Measurements from ENCODE around the gene DOCK6.

DOCK6 gene

GRCh38 chr19:11201791-11202190, 60.5 kb downstream of the DOCK6 start:
- no peak for FAIRE-seq
- DNase-seq (ENCODE audit: extremely low spot score, insufficient read length, low read depth): no peak

DNA sequence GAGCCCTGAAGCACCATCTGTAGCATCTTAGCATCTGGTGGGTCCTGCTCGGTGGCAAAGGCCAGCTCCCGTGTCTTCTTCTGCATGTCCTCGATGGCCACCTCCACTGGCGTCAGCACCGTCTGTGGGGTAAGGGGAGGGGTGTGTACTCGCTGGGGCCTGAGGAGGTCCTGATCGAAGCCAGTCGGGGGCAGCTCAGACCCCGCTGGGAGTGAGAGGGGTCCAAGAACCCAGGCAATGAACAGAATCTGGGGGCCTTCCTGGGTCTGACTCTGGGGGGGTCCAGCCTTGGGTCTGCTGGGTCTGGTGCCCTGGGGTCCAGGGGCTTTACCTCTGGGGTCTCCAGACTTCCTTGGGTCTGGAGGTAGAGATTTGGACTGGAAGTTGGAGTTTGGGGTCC, 61.4 kb downstream of the DOCK6 start:
- FAIRE-seq (no peak), DNase-seq (ENCODE audit: extremely low spot score, insufficient read length, low read depth) (no peak)

DNA sequence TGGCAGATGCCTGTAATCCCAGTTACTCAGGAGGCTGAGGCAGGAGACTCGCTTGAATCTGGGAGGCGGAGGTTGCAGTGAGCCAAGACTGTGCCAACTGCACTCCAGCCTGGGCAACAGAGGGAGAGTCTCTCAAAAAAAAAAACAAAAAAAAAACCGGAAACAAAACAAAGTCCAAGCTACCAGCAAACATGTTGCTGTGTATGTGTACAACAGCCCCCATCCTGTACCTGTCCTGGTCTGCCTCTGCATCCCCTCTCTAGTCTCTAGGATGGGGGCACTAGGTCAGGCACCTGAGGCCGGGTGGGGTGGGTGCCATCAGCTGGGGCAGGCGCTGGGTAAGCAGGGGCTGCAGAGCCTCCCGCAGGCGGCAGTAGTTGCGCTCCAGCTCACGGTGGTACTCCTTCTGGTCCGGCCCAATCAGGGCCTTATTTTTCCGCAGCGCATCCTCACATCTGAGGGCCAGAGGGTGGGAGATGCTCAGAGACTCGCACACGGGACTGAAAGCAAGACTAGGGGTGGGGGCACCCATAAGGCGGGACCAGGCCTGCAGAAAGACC, 62.2 kb downstream of the DOCK6 start:
- DNase-seq (ENCODE audit: extremely low spot score, insufficient read length, low read depth): no peak
- FAIRE-seq: no peak

GRCh38 chr19:11199517-11199916, 62.8 kb downstream of the DOCK6 start:
- FAIRE-seq (no peak), DNase-seq (ENCODE audit: extremely low spot score, insufficient read length, low read depth) (no peak)

DNA sequence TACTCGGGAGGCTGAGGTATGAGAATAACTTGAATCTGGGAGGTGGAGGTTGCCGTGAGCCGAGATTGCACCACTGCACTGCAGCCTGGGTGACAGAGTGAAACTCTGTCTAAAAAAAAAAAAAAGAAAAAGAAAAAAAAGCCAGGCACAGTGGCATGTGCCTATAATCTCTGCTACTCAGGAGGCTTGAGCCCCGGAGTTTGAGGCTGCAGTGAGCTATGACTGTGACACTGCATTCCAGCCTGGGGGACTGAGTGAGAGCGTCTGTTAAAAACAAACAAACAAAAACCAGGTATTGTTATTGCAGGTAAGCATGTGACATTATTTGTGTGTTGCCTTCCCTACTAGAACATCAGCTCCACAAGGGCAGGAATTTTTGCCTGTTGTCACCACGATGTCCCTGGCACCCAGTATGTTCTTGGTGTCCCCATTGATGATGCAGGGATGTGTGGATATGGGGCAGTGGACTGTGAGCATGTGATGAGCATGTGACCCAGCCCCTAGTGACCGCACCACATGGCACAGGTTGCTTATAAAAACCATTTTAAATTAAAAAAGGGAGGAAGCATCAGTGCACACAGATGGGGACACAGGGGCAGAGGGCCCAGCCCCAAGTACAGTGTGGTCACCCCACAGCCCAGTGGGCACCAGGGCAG, 63.4 kb downstream of the DOCK6 start:
- DNase-seq (ENCODE audit: extremely low spot score, insufficient read length, low read depth): no peak
- no peak for FAIRE-seq

DNA sequence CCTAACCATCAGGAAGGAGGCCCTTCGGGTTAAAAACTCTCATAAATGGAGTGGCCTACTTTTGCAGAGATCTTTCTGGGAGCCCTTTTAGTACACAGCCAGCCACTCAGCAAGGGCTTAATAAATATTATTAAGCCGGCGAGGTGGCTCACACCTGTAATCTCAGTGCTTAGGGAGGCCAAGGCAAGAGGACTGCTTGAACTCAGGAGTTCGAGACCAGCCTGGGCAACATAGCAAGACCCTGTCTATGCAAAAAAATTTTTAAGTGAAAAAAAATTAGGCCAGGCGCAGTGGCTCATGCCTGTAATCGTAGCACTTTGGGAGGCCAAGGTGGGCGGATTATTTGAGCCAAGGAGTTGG, 64.2 kb downstream of the DOCK6 start:
- no peak for FAIRE-seq
- no peak for DNase-seq (ENCODE audit: extremely low spot score, insufficient read length, low read depth)

- FAIRE-seq: peak; percentile 79
- peak; percentile 95 for DNase-seq (ENCODE audit: extremely low spot score, insufficient read length, low read depth)
Measured at GRCh38 chr19:11197291-11198174, 64.8 kb downstream of the DOCK6 start, which contains the start of gene KANK2. Gene KANK2 (minus strand): TSS chr19:11197545. CDS start chr19:11194511, 3,034 bp downstream.

DNA sequence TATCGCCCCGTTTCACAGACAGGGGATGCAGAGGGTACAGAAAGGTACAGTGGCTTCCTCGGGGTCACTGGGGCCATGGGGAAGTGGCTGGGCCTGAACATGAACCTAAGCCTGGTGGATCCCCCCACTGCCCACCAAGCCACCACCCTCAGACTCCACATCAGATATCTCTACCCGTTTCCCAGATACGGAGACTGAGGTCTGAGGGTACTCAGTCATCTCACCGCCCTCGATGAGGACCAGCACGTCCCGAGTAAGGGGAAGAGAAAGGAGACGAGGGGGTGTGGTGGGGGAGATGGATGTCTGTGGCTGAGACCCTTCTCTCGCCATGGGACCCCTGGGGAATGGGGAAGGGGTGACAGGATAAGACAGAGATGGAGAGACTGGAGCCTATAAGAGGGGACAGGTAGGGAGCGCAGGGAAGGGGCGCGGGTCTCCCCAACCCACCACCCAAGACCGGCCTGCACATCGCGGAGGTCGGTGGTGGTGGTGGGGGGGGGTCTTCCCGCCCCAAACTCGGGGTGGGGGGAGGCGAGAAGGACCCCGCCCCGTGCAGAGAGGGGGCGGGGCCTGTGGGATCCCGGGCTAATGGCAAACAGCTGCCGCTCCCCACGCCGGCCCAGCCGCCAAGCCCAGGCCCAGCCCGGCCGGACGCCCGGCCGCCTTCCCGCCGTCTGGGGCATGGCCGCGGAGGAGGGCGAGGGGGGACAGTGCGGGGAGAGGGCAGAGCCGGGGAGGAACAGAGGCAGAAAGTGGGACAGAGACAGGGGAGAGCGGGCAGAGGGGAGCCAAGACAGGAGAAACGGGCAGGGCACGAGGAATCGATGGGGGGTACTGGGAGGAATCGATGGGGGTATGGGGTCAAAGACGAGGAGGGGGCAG, 65.7 kb downstream of the DOCK6 start:
- no peak for DNase-seq (ENCODE audit: extremely low spot score, insufficient read length, low read depth)
- no peak for FAIRE-seq

DNA sequence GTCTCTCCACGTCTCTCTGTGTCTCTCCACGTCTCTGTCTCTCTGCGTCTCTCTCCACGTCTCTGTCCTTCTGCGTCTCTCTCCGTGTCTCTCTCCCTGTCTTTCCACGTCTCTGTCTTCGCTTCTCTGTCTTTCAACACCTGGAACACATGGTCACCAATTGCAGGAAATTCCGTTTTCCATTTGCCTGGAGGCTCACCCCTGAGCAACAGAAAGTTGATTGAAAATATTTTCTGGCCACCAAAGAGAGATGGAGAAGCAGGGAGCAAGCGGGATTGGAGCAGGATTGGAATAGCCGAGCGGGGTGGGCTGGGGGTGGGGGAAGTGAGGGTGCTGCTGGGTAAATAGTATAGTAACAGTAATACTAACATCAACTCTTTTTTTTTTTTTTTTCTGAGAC, 66.6 kb downstream of the DOCK6 start:
- no peak for FAIRE-seq
- no peak for DNase-seq (ENCODE audit: extremely low spot score, insufficient read length, low read depth)

DNA sequence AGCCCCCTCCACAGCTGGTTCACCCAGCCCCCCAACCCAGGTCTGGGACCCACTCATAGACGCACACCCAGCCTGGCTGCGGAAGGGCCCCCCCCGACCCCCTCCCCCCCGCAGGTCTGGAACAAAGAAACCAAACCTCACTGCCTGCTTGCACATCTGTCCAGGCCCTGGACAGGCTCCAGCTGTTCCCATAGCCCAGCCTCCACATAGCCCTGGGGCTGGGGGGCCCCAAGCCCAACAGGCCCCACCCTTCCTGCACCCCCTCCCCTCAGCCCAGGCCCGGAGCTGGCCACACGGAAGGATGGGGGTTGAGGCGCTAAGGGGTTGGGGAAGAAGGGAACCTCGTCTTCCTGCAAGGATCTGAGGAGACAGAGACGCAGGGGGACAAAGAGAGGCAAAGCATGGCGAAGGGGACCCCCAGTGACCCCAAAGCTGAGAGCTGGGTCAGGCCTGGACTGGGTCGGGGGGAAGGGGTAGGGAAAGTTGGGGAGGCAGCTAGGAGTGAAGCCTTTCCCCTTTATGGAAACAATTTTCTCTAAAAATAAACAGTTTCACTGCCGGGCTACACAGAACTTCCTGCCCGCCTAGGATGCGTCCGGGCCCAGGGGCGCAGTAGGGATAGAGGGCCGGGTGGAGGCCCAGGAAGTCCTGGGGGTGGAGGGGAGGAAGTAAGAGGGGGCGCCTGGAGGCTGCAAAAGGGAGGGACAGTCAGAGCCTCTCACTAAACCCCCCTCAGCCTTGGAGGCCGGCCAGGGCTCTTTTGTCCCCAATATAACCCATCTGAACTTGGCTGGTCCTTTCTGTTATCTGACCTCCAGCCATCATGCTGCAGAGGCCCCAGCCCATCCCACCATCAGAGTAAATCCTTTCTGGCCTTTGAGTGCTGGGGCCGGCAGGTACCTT, 67.4 kb downstream of the DOCK6 start:
- peak; percentile 24 for FAIRE-seq
- DNase-seq (ENCODE audit: extremely low spot score, insufficient read length, low read depth): no peak

DNA sequence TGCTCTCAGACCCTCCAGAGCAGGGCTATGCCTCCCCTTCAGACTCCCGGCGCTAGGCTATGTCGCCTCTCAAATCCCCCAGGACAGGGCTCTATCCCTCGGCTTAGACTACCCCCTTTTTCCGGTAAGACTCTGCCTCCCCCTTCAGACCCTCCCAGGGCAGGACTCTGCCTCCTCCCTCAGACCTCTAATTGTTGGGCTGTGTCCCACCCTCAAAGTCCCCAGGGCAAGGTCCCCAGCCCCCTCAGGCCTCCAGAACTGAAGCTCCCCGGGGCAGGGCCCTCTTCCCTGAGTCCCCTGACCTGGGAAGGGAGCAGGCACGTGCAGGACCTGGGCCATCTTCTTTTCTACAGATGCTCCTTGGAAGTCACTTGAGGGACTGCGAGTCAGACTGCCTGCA, 68.2 kb downstream of the DOCK6 start:
- FAIRE-seq (no peak), DNase-seq (ENCODE audit: extremely low spot score, insufficient read length, low read depth) (no peak)

DNA sequence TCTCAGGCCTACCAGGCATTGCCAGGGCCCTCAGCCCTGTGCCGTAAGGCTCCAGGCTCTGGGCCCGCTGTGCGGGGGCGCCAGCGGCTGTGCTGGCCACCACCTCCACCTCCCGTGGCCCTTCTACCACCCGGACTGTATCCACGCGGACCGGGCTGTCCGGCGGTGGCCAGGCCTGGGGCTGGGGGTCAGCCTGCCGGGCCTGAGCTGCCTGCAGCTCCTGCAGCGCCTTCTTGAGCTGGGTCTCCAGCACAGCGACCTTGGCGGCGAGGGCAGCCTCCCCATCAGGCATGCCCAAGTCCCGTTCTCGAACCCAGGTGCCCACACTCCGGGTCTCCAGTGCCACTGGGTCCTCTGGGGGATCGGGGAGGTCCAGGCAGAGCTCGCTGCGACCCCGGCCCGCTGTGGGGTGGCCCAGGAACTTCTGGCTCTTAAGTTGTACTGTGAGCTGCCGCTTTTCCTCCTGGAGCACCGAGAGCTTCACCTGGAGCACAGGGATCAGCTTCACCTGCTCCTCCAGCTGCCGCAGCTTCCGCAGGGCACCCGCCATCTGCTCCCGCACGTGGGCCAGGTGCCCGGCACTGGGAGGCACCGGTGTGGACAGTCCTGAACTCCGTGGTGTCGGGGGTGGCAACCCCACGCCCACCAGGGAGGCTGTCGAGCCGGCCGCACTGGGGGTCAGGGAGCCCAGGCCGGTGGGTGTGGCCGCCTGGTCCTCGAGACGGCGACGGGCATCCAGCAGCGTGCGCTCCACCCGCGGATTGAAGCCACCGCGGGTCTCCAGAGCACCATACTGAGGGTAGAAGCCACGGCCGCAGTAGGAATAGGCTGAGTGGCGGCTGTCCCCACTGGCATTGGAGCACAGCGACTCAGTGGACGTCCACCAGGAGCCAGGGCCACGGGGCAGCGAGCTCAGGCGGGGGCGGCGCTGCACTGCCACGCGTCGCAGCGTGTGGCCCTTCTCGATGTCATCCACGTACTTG, 69.1 kb downstream of the DOCK6 start:
- DNase-seq (ENCODE audit: extremely low spot score, insufficient read length, low read depth) (no peak), FAIRE-seq (no peak)

DNA sequence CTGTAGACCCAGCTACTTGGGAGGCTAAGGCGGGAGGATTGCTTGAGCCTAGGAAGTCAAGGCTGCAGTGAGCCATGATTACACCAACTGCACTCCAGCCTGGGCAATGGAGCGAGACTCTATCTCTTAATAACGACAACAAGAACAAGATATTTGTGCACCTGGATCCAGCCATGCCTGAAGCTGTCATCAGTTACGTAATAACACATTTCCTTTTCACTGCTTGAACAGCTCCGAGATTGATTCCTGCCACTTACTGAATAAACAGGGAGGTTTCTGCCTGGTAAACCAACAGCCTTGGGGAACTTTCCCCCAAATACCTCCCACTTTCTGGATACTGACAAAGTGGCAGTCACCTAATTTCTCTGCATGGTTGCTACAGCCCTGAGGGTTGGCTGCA, 70.4 kb downstream of the DOCK6 start:
- peak; percentile 70 for FAIRE-seq
- DNase-seq (ENCODE audit: extremely low spot score, insufficient read length, low read depth): no peak

DNA sequence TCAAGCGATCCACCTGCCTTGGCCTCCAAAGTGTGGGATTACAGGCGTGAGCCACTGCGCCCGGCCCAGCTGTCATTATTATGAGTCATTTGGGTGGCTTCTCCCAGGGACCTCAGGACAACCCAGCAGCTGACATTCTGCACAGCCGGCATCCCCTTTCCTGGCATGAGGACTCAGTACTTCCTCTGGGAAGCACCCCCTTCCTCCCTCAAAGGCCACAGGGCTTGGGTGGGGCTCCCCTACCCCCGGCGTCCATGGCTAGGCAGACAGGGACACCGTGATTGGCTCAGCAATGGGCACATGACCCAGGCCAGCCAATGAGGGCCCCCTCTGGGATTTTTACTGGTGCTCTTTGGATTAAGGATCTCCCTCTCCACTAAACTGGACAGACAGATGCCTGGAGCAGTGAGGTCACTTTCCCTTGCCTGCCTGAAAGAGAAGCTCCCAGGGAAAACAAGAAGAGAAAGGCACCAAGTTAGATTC, 71.0 kb downstream of the DOCK6 start:
- DNase-seq (ENCODE audit: extremely low spot score, insufficient read length, low read depth) (no peak), FAIRE-seq (peak; percentile 12)

DNA sequence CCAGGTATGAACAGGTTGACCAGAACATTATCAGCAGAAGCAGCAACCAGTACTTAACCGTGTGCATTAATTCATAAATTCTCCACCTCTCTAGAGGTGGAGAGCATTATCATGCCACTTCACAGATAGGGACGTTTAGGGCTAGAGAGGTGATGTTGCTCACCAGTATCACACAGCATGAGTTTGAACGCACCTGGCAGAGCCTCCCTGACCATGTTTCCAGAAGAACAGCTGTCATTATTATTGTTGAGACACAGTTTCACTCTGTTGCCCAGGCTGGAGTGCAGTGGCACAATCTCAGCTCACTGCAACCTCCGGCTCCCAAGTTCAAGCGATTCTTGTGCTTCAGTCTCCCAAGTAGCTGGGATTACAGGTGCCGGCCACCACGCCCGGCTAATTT, 71.8 kb downstream of the DOCK6 start:
- FAIRE-seq (no peak), DNase-seq (ENCODE audit: extremely low spot score, insufficient read length, low read depth) (no peak)

DNA sequence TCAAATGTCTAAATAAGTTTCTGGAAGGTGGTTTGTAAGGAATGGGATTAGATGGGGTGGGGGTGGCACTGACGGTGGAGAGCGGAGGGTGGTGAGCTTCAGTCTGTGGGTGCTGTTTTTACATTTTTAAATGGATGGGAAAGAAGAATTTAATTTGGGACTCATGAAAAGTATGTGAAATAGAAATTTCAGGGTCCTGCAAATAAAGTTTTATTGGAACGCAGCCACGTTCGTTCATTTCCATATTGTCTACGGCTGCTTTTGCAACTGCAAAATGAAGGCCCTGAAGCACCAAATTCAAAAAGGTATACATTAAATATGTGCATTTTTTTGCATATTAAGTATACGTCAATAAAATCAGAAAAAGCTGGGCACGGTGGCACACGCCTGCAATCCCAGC, 74.9 kb downstream of the DOCK6 start:
- DNase-seq (ENCODE audit: extremely low spot score, insufficient read length, low read depth) (no peak), FAIRE-seq (no peak)

GRCh38 chr19:11182994-11183393, 79.3 kb downstream of the DOCK6 start:
- DNase-seq (ENCODE audit: extremely low spot score, insufficient read length, low read depth) (no peak), FAIRE-seq (no peak)

GRCh38 chr19:11181488-11181887, 80.8 kb downstream of the DOCK6 start:
- DNase-seq (ENCODE audit: extremely low spot score, insufficient read length, low read depth): no peak
- no peak for FAIRE-seq

Measured in GM18507 (cell line).